Fibroblast of lung (primary cell): ENCODE measurements around the gene MAB21L3. TPM values are rescaled to one million over a fixed set of nuclear protein-coding genes. Genes with fewer than 3 reads are reported as not detected.

Source experiments
- DNase-seq, 2 donors: peaks; one replicate each; pipeline versions ENCODE4 v3.0.0 to v3.0.0-alpha.2; 2010; ENCODE audit warnings: low read depth in 2 of 2
- H2AFZ ChIP-seq: 2 replicates; pipeline ENCODE4 v1.5.1; 2012; ENCODE audit warnings: low read length, control low read depth, inconsistent platforms
- H3K27ac ChIP-seq: 2 replicates; pipeline ENCODE4 v1.5.1; 2011; ENCODE audit warnings: low read length, control low read depth; ENCODE audit not compliant: insufficient read depth
- H3K27me3 ChIP-seq: 2 replicates; pipeline ENCODE4 v1.5.1; 2011; ENCODE audit warnings: mild to moderate bottlenecking, low read length; ENCODE audit not compliant: control insufficient read depth, insufficient read depth
- H3K36me3 ChIP-seq: 2 replicates; pipeline ENCODE4 v1.5.1; 2011; ENCODE audit warnings: low read length; ENCODE audit not compliant: control insufficient read depth, insufficient read depth
- H3K4me1 ChIP-seq: 2 replicates; pipeline ENCODE4 v1.5.1; 2011; ENCODE audit warnings: low read length; ENCODE audit not compliant: control insufficient read depth, insufficient read depth; ENCODE audit errors: extremely low read depth
- H3K4me2 ChIP-seq: 2 replicates; pipeline ENCODE4 v1.5.1; 2011; ENCODE audit warnings: low read length, control low read depth; ENCODE audit not compliant: insufficient read depth; ENCODE audit errors: extremely low read depth
- H3K4me3 ChIP-seq, 4 experiments: fragments of 200-600 bp in 1 of 4; sonication (generic) in 1 of 4; replicated peaks in 1 of 4; 2 replicates each; pipeline ENCODE4 v1.5.1; 2011 to 2016; ENCODE audit warnings: low read length in 4 of 4, low read depth in 3 of 4, mild to moderate bottlenecking in 3 of 4, control low read depth in 2 of 4, inconsistent platforms in 1 of 4, mixed read lengths in 1 of 4; ENCODE audit not compliant: insufficient read depth in 1 of 4; ENCODE audit errors: control extremely low read depth in 1 of 4
- H3K79me2 ChIP-seq: 2 replicates; pipeline ENCODE4 v1.5.1; 2012; ENCODE audit warnings: mild to moderate bottlenecking, low read length, inconsistent platforms; ENCODE audit not compliant: control insufficient read depth, insufficient read depth
- H3K9ac ChIP-seq: 2 replicates; pipeline ENCODE4 v1.5.1; 2011; ENCODE audit warnings: mild to moderate bottlenecking, low read length, control low read depth; ENCODE audit not compliant: insufficient read depth
- H3K9me3 ChIP-seq: 2 replicates; pipeline ENCODE4 v1.5.1; 2012; ENCODE audit warnings: low read depth, low read length; ENCODE audit not compliant: control insufficient read depth, insufficient read depth
- H4K20me1 ChIP-seq: 2 replicates; pipeline ENCODE4 v1.5.1; 2011; ENCODE audit warnings: low read length; ENCODE audit not compliant: control insufficient read depth, insufficient read depth; ENCODE audit errors: extremely low read depth
- EZH2 ChIP-seq: IDR thresholded peaks from 2 replicates; pipeline ENCODE4 v1.5.1; 2012; ENCODE audit warnings: low read length, control low read depth, mild to moderate bottlenecking; ENCODE audit errors: missing control alignments
- polyA plus RNA-seq, 2 donors: library from polyadenylated mRNA; depleted of rRNA in 1 of 2; stranded (reverse) in 1 of 2; unstranded in 1 of 2; fragments of >200 nt; gene quantifications; 2 replicates each; pipeline ENCODE4 v1.2.1, GENCODE V29; 2011 to 2012; ENCODE audit warnings: missing spikeins in 1 of 2
- total RNA-seq: library from RNA; depleted of rRNA; stranded (reverse); fragments of >200 nt; gene quantifications from 2 replicates; pipeline ENCODE4 v1.2.1, GENCODE V29; 2014
- TF ChIP-seq, protein P1 (sequence below), 2 donors: IDR thresholded peaks in 1 of 2; conservative IDR thresholded peaks in 1 of 2; 1 replicate in 1 of 2; 2 replicates in 1 of 2; pipeline ENCODE4 v1.5.1; 2011 to 2012; ENCODE audit warnings: low read length in 2 of 2, control low read depth in 1 of 2, inconsistent platforms in 1 of 2, low read depth in 1 of 2, mild to moderate bottlenecking in 1 of 2

MAB21L3 gene
- total and polyA plus RNA-seq, 2 donors (not counting 1 experiment from before 2014, with no cell fraction given) = 0.18 to 0.66 TPM

DNA sequence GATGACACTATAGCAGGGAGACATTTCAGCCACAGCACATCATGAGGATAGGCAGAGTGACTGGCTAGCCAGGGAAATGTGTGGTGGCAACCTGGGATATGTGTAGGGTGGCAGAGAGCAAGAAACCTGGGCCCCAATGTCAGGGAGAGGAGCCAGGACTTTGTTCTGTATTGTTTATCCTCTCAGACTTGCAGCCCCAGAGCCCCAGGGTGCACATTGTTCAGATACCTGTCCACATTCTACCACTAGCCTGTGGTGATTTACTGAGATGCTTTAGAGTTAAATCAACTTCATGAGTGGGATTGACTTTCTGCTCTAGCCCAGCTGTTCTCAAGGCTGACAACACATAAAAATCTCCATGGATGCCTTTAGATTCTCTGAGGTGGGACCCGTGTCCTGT, 61.5 kb downstream of the MAB21L3 start:
- Histone ChIP-seq H3K4me3 (no peak overlapping the region), H3K27ac (no peak overlapping the region), H3K27me3 (peaks cover 15% of the 10 kb centered on the region), H3K4me2 (no peak overlapping the region), H3K79me2 (no peaks in the 10 kb centered on the region), H3K36me3 (no peaks in the 10 kb centered on the region), H3K9me3 (no peaks in the 10 kb centered on the region), H4K20me1 (no peaks in the 10 kb centered on the region), H3K4me1 (no peaks in the 10 kb centered on the region), H2AFZ (no peak overlapping the region), H3K9ac (no peak overlapping the region)
- no peak for DNase-seq
- TF ChIP-seq, protein P1, sequence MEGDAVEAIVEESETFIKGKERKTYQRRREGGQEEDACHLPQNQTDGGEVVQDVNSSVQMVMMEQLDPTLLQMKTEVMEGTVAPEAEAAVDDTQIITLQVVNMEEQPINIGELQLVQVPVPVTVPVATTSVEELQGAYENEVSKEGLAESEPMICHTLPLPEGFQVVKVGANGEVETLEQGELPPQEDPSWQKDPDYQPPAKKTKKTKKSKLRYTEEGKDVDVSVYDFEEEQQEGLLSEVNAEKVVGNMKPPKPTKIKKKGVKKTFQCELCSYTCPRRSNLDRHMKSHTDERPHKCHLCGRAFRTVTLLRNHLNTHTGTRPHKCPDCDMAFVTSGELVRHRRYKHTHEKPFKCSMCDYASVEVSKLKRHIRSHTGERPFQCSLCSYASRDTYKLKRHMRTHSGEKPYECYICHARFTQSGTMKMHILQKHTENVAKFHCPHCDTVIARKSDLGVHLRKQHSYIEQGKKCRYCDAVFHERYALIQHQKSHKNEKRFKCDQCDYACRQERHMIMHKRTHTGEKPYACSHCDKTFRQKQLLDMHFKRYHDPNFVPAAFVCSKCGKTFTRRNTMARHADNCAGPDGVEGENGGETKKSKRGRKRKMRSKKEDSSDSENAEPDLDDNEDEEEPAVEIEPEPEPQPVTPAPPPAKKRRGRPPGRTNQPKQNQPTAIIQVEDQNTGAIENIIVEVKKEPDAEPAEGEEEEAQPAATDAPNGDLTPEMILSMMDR (conservative IDR thresholded peaks at IDR 0.05 in 1 of 2, IDR thresholded peaks at IDR 0.05 in 1 of 2; ENCODE audit: low read depth in 1 of 2, low read length in 2 of 2) = no peak
- no peak for TF ChIP-seq EZH2

DNA sequence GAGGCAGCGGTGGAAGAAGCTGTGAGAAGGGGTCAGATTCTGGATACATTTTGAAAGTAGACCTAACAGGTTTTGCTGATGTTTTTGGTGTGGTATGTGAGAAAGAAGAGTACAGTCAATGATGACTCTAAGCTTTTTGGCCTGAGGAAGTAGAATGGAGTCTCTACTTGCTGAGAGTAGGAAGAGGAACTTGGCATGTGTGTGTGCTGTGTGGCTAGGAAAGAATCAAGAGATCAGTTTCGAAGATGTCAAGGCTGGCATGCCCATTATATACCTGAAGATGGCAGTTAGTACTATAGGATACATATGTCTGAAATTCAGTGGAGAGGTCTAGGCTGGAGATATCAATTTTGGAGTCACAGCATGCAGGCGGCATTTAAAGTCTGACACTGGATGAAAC, 64.4 kb downstream of the MAB21L3 start:
- Histone ChIP-seq H3K79me2 (no peaks in the 10 kb centered on the region), H3K4me1 (no peaks in the 10 kb centered on the region), H3K36me3 (no peaks in the 10 kb centered on the region), H3K9ac (no peak overlapping the region), H4K20me1 (no peaks in the 10 kb centered on the region), H2AFZ (no peak overlapping the region), H3K9me3 (no peaks in the 10 kb centered on the region), H3K4me3 (no peak overlapping the region), H3K27ac (no peak overlapping the region), H3K4me2 (no peak overlapping the region), H3K27me3 (peaks cover 7% of the 10 kb centered on the region)
- DNase-seq = no peak
- TF ChIP-seq, protein P1 (conservative IDR thresholded peaks at IDR 0.05 in 1 of 2, IDR thresholded peaks at IDR 0.05 in 1 of 2; ENCODE audit: low read depth in 1 of 2, low read length in 2 of 2) = no peak
- TF ChIP-seq EZH2 = no peak

DNA sequence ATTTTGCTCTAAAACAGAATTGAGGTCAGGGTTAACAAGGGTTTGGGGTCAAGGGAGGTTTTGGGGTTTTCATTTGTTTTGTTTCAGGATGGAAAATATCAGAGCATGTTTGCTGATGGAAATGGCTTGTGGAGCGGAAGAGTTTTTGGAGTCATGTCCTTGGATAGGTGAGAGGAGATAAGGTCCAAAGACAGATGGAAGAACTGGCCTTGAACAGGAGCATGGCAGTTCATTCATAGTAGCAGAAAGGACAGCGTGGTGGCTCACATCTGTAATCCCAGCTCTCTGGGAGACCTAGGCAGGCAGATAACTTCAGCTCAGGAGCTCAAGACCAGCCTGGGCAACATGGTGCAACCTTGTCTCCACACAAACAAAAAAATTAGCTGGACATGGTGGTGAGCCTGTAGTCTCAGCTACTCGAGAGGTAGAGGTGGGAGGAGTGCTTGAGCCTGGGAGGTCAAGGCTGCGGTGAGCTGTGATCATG, 65.1 kb downstream of the MAB21L3 start:
- H3K36me3 ChIP-seq = no peaks in the 10 kb centered on the region
- no peak overlapping the region for H2AFZ ChIP-seq
- TF ChIP-seq EZH2 = no peak
- TF ChIP-seq, protein P1 (conservative IDR thresholded peaks at IDR 0.05 in 1 of 2, IDR thresholded peaks at IDR 0.05 in 1 of 2; ENCODE audit: low read depth in 1 of 2, low read length in 2 of 2) = no peak
- H3K4me1 ChIP-seq = no peaks in the 10 kb centered on the region
- DNase-seq = no peak
- peaks cover 5% of the 10 kb centered on the region for H3K27me3 ChIP-seq
- no peaks in the 10 kb centered on the region for H3K9me3 ChIP-seq
- no peak overlapping the region for H3K9ac ChIP-seq
- no peaks in the 10 kb centered on the region for H3K79me2 ChIP-seq
- no peak overlapping the region for H3K27ac ChIP-seq
- H3K4me3 ChIP-seq = no peak overlapping the region
- no peaks in the 10 kb centered on the region for H4K20me1 ChIP-seq
- H3K4me2 ChIP-seq = no peak overlapping the region
